SK-N-SH (cell line): ENCODE results near the gene MBP.

ENCODE experiments used
- JUND ChIP-seq: IDR thresholded peaks from 2 replicates; pipeline ENCODE4 v1.4.0; 2012
- MEF2A ChIP-seq: IDR thresholded peaks from 2 replicates; pipeline ENCODE4 v1.4.0; 2012; ENCODE audit warnings: low read depth, borderline replicate concordance
- NFIC ChIP-seq: IDR thresholded peaks from 2 replicates; pipeline ENCODE4 v1.4.0; 2012; ENCODE audit warnings: borderline replicate concordance
- TF ChIP-seq, protein P1 (sequence below): fragments of 200-600 bp; sonication (generic); IDR thresholded peaks from 2 replicates; pipeline ENCODE4 v1.6.1; 2017; ENCODE audit warnings: antibody characterized with exemption, mild to moderate bottlenecking, moderate library complexity

DNA sequence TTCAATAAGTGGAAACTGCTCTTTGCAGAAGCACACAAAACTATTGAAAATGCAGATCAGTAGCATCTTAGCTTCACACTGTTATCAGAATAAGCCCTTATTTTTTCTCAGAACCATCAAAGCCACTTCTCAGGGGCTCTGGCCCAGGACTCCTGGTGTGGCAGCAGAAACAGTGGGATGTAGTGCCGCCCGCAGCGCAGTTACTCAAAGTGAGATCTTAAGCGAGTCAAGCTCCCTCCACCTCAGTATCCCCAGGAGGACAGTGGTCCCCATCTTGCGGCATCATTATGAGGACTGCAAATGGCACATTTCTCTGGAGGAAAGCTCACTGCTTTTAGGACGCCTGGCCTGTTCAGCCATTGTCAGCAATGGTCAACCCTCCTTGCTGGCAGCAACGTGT lies 60.0 kb downstream of the MBP start:
- TF ChIP-seq MEF2A (no peak), NFIC (no peak), JUND (no peak)
- TF ChIP-seq, protein P1, sequence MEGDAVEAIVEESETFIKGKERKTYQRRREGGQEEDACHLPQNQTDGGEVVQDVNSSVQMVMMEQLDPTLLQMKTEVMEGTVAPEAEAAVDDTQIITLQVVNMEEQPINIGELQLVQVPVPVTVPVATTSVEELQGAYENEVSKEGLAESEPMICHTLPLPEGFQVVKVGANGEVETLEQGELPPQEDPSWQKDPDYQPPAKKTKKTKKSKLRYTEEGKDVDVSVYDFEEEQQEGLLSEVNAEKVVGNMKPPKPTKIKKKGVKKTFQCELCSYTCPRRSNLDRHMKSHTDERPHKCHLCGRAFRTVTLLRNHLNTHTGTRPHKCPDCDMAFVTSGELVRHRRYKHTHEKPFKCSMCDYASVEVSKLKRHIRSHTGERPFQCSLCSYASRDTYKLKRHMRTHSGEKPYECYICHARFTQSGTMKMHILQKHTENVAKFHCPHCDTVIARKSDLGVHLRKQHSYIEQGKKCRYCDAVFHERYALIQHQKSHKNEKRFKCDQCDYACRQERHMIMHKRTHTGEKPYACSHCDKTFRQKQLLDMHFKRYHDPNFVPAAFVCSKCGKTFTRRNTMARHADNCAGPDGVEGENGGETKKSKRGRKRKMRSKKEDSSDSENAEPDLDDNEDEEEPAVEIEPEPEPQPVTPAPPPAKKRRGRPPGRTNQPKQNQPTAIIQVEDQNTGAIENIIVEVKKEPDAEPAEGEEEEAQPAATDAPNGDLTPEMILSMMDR = no peak
